Transverse colon (tissue), 4 donors: ENCODE measurements around the gene RBM11. TPM values are rescaled to one million over a fixed set of nuclear protein-coding genes. Genes with fewer than 3 reads are reported as not detected.

Experiments
- DNase-seq: peaks from one replicate; pipeline ENCODE4 v3.0.0-alpha.2; 2019
- H3K27ac ChIP-seq, 4 donors: fragments of 200-600 bp; sonication (generic); 2 replicates each; pipeline ENCODE4 v1.5.1; 2016 to 2018; ENCODE audit warnings: inconsistent platforms in 4 of 4
- H3K27me3 ChIP-seq: fragments of 200-600 bp; sonication (generic); 2 replicates; pipeline ENCODE4 v1.5.1; 2017; ENCODE audit warnings: inconsistent platforms
- H3K36me3 ChIP-seq, 4 donors: fragments of 200-600 bp; sonication (generic); 2 replicates each; pipeline ENCODE4 v1.5.1; 2017 to 2019; ENCODE audit warnings: inconsistent platforms in 4 of 4
- H3K4me1 ChIP-seq, 4 donors: fragments of 200-600 bp; sonication (generic); 2 replicates each; pipeline ENCODE4 v1.5.1; 2017 to 2020; ENCODE audit warnings: inconsistent platforms in 4 of 4
- H3K4me3 ChIP-seq, 4 donors: fragments of 200-600 bp; sonication (generic); 1 replicate in 1 of 4; 2 replicates in 3 of 4; pipeline versions ENCODE4 v1.5.1 to v1.6.1; 2017 to 2019; ENCODE audit warnings: inconsistent platforms in 4 of 4
- H3K9me3 ChIP-seq, 2 donors: fragments of 200-600 bp; sonication (generic); 2 replicates each; pipeline ENCODE4 v1.5.1; 2017 to 2019; ENCODE audit warnings: inconsistent platforms in 2 of 2
- EP300 ChIP-seq: sonication (generic); formaldehyde crosslinking; IDR thresholded peaks from one replicate; pipeline ENCODE4 v1.6.1; 2017; ENCODE audit warnings: antibody characterized with exemption, low read depth
- POLR2A ChIP-seq: fragments of 450-650 bp; IDR thresholded peaks from one replicate; pipeline ENCODE4 v1.6.1; 2016; ENCODE audit warnings: antibody characterized with exemption, mild to moderate bottlenecking, moderate library complexity
- POLR2AphosphoS5 ChIP-seq, 3 donors: sonication (generic); formaldehyde crosslinking; IDR thresholded peaks; one replicate each; pipeline ENCODE4 v1.6.1; 2016; ENCODE audit warnings: antibody characterized with exemption in 3 of 3
- WGBS, 2 donors: methylation state at CpG; one replicate each; pipeline ENCODE4 v1.1.5; 2018; ENCODE audit warnings: low coverage in 1 of 2; 5-methylcytosine and 5-hydroxymethylcytosine counted together
- in situ Hi-C, 4 donors: fragments of 200-750 bp; cut with MboI; loops; one replicate each; pipeline versions ENCODE4 v1.15.0 to v1.15.1; 2017; ENCODE audit warnings: low sequenced_read_pairs in 3 of 4, low pct_ligation_motif_present in 1 of 4, low pct_unique_long_range_greater_than_20kb in 1 of 4
- intact Hi-C: fragments of 100-400 bp; cut with DNase I; formaldehyde crosslinking; loops from one replicate; pipeline ENCODE4 v1.15.1; 2023; ENCODE audit warnings: low total_unique reads
- total RNA-seq, 4 donors: library from RNA; depleted of rRNA; stranded (reverse); fragments of >200 nt; gene quantifications; one replicate each; pipeline ENCODE4 v1.1.0, GENCODE V29; 2016
- TF ChIP-seq, protein P1 (sequence below), 5 experiments: fragments of 200-600 bp in 3 of 5; fragments of 450-650 bp in 2 of 5; sonication (generic) in 3 of 5; IDR thresholded peaks; 1 replicate in 2 of 5; 2 replicates in 3 of 5; pipeline ENCODE4 v1.5.1; 2016 to 2017; ENCODE audit warnings: antibody characterized with exemption in 5 of 5, inconsistent platforms in 3 of 5, mild to moderate bottlenecking in 2 of 5, moderate library complexity in 1 of 5

Gene RBM11
- total RNA-seq, 4 donors from 2014 or later: 2.7 to 3.3 TPM; not detected in 2

- WGBS, 2 donors: 7 to 20% methylated on average over 1 of the region's 1 CpG
- Histone ChIP-seq H3K9me3 (no peaks in the 10 kb centered on the region), H3K4me1 (peaks cover 0 to 49% (median 16%) of the 10 kb centered on the region in 4 donors), H3K27me3 (no peaks in the 10 kb centered on the region), H3K36me3 (no peaks in the 10 kb centered on the region), H3K27ac (peak overlapping the region; percentile 49 to 69 (median 58)), H3K4me3 (peak overlapping the region in 1 of 4 donors; percentile 17)
- in situ Hi-C loops (loop anchor here in 2 of 4 donors (10.0 to 25.0 kb wide), 2 partner anchors 1325 to 1327 kb away; no protein-coding TSS in a partner anchor), intact Hi-C loops (no loop called here)
- TF ChIP-seq POLR2A: no peak
- TF ChIP-seq, protein P1, sequence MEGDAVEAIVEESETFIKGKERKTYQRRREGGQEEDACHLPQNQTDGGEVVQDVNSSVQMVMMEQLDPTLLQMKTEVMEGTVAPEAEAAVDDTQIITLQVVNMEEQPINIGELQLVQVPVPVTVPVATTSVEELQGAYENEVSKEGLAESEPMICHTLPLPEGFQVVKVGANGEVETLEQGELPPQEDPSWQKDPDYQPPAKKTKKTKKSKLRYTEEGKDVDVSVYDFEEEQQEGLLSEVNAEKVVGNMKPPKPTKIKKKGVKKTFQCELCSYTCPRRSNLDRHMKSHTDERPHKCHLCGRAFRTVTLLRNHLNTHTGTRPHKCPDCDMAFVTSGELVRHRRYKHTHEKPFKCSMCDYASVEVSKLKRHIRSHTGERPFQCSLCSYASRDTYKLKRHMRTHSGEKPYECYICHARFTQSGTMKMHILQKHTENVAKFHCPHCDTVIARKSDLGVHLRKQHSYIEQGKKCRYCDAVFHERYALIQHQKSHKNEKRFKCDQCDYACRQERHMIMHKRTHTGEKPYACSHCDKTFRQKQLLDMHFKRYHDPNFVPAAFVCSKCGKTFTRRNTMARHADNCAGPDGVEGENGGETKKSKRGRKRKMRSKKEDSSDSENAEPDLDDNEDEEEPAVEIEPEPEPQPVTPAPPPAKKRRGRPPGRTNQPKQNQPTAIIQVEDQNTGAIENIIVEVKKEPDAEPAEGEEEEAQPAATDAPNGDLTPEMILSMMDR (IDR thresholded peaks at IDR 0.05): no peak
- peak in 1 of 3 donors; percentile 8 for TF ChIP-seq POLR2AphosphoS5 (IDR thresholded peaks at IDR 0.05)
- no peak for DNase-seq
These were observed 44.3 kb downstream of the RBM11 start for GRCh38 chr21:14260174-14260764.

GRCh38 chr21:14262039-14262438 is 46.1 kb downstream of the RBM11 start:
- no peak for DNase-seq
- Histone ChIP-seq H3K27ac (peak overlapping the region in 1 of 4 donors; percentile 69), H3K36me3 (no peaks in the 10 kb centered on the region), H3K27me3 (no peaks in the 10 kb centered on the region), H3K9me3 (no peaks in the 10 kb centered on the region), H3K4me1 (peaks cover 0 to 58% (median 18%) of the 10 kb centered on the region in 4 donors), H3K4me3 (no peak overlapping the region)
- in situ Hi-C loops (loop anchor here in 2 of 4 donors (10.0 to 25.0 kb wide), 2 partner anchors 1323 to 1325 kb away; no protein-coding TSS in a partner anchor), intact Hi-C loops (no loop called here)
- 0 to 43% methylated on average over 1 of the region's 1 CpG for WGBS, 2 donors
- TF ChIP-seq POLR2AphosphoS5 (IDR thresholded peaks at IDR 0.05): no peak
- TF ChIP-seq EP300: no peak
- TF ChIP-seq POLR2A: no peak
- TF ChIP-seq, protein P1 (IDR thresholded peaks at IDR 0.05): no peak

DNA sequence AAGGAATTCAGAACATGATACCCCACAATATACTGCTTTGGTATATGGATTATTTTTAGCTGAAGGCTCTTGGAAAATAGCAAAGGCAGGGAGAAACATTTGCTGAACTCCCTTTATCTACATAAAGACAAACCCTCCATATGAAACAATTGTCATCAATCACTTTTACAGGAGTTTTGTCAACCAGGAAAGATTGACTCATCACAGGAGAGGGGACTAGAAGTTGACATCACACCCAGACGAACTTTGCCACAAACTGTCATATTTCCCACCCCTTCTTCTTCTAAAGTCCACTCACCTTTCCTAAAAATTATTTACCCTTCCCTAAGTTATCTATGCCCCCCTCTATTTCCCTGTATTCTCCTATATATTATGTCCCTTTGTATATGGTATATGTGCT is 47.9 kb downstream of the RBM11 start:
- TF ChIP-seq, protein P1 (IDR thresholded peaks at IDR 0.05): no peak
- DNase-seq: no peak
- in situ Hi-C loops (loop anchor here in 2 of 4 donors (10.0 to 25.0 kb wide), 2 partner anchors 1321 to 1323 kb away; no protein-coding TSS in a partner anchor), intact Hi-C loops (no loop called here)
- Histone ChIP-seq H3K4me1 (peaks cover 0 to 53% (median 20%) of the 10 kb centered on the region in 4 donors), H3K4me3 (no peak overlapping the region), H3K27ac (no peak overlapping the region), H3K36me3 (no peaks in the 10 kb centered on the region), H3K9me3 (no peaks in the 10 kb centered on the region), H3K27me3 (no peaks in the 10 kb centered on the region)
- WGBS, 2 donors: 0 to 18% methylated on average over 1 of the region's 1 CpG

GRCh38 chr21:14265023-14265422 is 49.1 kb downstream of the RBM11 start:
- intact Hi-C loops (no loop called here), in situ Hi-C loops (loop anchor here in 2 of 4 donors (10.0 to 25.0 kb wide), 2 partner anchors 1320 to 1322 kb away; no protein-coding TSS in a partner anchor)
- no peaks in the 10 kb centered on the region for H3K9me3 ChIP-seq
- H3K27ac ChIP-seq: no peak overlapping the region
- H3K36me3 ChIP-seq: no peaks in the 10 kb centered on the region
- peaks cover 0 to 46% (median 17%) of the 10 kb centered on the region in 4 donors for H3K4me1 ChIP-seq
- no peaks in the 10 kb centered on the region for H3K27me3 ChIP-seq
- no peak overlapping the region for H3K4me3 ChIP-seq
- TF ChIP-seq POLR2AphosphoS5 (IDR thresholded peaks at IDR 0.05) (no peak), EP300 (no peak), POLR2A (no peak)
- TF ChIP-seq, protein P1 (IDR thresholded peaks at IDR 0.05): no peak
- no peak for DNase-seq
- WGBS, 2 donors: 91 to 94% methylated on average over 2 of the region's 2 CpGs
